Esophagus muscularis mucosa (tissue), 4 donors: ENCODE data around the gene OR2H1. TPM values are rescaled to one million over a fixed set of nuclear protein-coding genes. Genes with fewer than 3 reads are reported as not detected.

Experiments used
- DNase-seq: peaks from one replicate; pipeline ENCODE4 v3.0.0-alpha.2; 2017; ENCODE audit errors: extremely low spot score
- H3K27ac ChIP-seq, 4 donors: fragments of 200-600 bp; sonication (generic); replicated peaks in 1 of 4; 1 replicate in 3 of 4; 2 replicates in 1 of 4; pipeline ENCODE4 v1.5.1; 2016 to 2019; ENCODE audit warnings: mild to moderate bottlenecking in 1 of 4
- H3K27me3 ChIP-seq, 4 donors: fragments of 200-600 bp; sonication (generic); one replicate each; pipeline versions ENCODE4 v1.5.1 to v1.6.0; 2016 to 2019
- H3K36me3 ChIP-seq, 4 donors: fragments of 200-600 bp; sonication (generic); one replicate each; pipeline ENCODE4 v1.5.1; 2016 to 2019
- H3K4me1 ChIP-seq, 4 donors: fragments of 200-600 bp; sonication (generic); one replicate each; pipeline ENCODE4 v1.5.1; 2016 to 2019
- H3K4me3 ChIP-seq, 4 donors: fragments of 200-600 bp; sonication (generic); 1 replicate in 2 of 4; 2 replicates in 2 of 4; pipeline ENCODE4 v1.5.1; 2016 to 2019; ENCODE audit warnings: mild to moderate bottlenecking in 4 of 4, moderate library complexity in 1 of 4
- H3K9me3 ChIP-seq, 4 donors: fragments of 200-600 bp; sonication (generic); 1 replicate in 3 of 4; 2 replicates in 1 of 4; pipeline ENCODE4 v1.5.1; 2016 to 2019
- EP300 ChIP-seq: sonication (generic); formaldehyde crosslinking; IDR thresholded peaks from one replicate; pipeline ENCODE4 v1.6.1; 2017; ENCODE audit warnings: antibody characterized with exemption
- POLR2A ChIP-seq: fragments of 450-650 bp; IDR thresholded peaks from one replicate; pipeline ENCODE4 v1.6.1; 2017; ENCODE audit warnings: antibody characterized with exemption, moderate library complexity, mild to moderate bottlenecking, low read depth
- POLR2AphosphoS5 ChIP-seq, 2 donors: sonication (generic); formaldehyde crosslinking; IDR thresholded peaks; one replicate each; pipeline ENCODE4 v1.6.1; 2017; ENCODE audit warnings: antibody characterized with exemption in 2 of 2
- WGBS: methylation state at CpG from one replicate; pipeline ENCODE4 v1.1.5; 2018; 5-methylcytosine and 5-hydroxymethylcytosine counted together
- intact Hi-C: fragments of 100-400 bp; cut with DNase I; formaldehyde crosslinking; loops from one replicate; pipeline ENCODE4 v1.15.1; 2023
- total RNA-seq, 4 donors: library from RNA; depleted of rRNA; stranded (reverse); fragments of >200 nt; gene quantifications; one replicate each; pipeline versions ENCODE4 v1.1.0 to v1.2.1, GENCODE V29; 2016
- TF ChIP-seq, protein P1 (sequence below), 3 experiments: fragments of 200-600 bp in 2 of 3; fragments of 450-650 bp in 1 of 3; sonication (generic) in 2 of 3; IDR thresholded peaks; one replicate each; pipeline ENCODE4 v1.5.1; 2017 to 2019; ENCODE audit warnings: antibody characterized with exemption in 3 of 3, mild to moderate bottlenecking in 2 of 3, moderate library complexity in 1 of 3

OR2H1 gene
- total RNA-seq, 4 donors from 2014 or later = not detected

- Histone ChIP-seq H3K27ac (no peak overlapping the region), H3K27me3 (no peaks in the 10 kb centered on the region), H3K4me3 (no peak overlapping the region), H3K4me1 (no peaks in the 10 kb centered on the region), H3K9me3 (peaks cover 0 to 2% (median under 1%) of the 10 kb centered on the region in 4 donors), H3K36me3 (no peaks in the 10 kb centered on the region)
- WGBS = 90% methylated on average over 5 of the region's 5 CpGs
- TF ChIP-seq, protein P1, sequence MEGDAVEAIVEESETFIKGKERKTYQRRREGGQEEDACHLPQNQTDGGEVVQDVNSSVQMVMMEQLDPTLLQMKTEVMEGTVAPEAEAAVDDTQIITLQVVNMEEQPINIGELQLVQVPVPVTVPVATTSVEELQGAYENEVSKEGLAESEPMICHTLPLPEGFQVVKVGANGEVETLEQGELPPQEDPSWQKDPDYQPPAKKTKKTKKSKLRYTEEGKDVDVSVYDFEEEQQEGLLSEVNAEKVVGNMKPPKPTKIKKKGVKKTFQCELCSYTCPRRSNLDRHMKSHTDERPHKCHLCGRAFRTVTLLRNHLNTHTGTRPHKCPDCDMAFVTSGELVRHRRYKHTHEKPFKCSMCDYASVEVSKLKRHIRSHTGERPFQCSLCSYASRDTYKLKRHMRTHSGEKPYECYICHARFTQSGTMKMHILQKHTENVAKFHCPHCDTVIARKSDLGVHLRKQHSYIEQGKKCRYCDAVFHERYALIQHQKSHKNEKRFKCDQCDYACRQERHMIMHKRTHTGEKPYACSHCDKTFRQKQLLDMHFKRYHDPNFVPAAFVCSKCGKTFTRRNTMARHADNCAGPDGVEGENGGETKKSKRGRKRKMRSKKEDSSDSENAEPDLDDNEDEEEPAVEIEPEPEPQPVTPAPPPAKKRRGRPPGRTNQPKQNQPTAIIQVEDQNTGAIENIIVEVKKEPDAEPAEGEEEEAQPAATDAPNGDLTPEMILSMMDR (IDR thresholded peaks at IDR 0.05) = no peak
- TF ChIP-seq POLR2A (no peak), EP300 (no peak), POLR2AphosphoS5 (IDR thresholded peaks at IDR 0.05) (no peak)
- peak; percentile 55 for DNase-seq
- intact Hi-C loops = no loop called here
These were observed 30.2 kb downstream of the OR2H1 start for GRCh38 chr6:29487131-29487530.

- Histone ChIP-seq H3K27me3 (no peaks in the 10 kb centered on the region), H3K27ac (no peak within 1 kb of the TSS), H3K4me3 (no peak within 1 kb of the TSS), H3K9me3 (no peaks in the 10 kb centered on the region), H3K36me3 (no peaks in the 10 kb centered on the region), H3K4me1 (no peaks in the 10 kb centered on the region)
- WGBS = 86% methylated on average over 2 of the region's 2 CpGs
- no peak for TF ChIP-seq POLR2A
- TF ChIP-seq POLR2AphosphoS5 (IDR thresholded peaks at IDR 0.05) = no peak
- TF ChIP-seq, protein P1 (IDR thresholded peaks at IDR 0.05) = no peak
- no peak for TF ChIP-seq EP300
- DNase-seq = peak; percentile 60
- intact Hi-C loops = no loop called here
These were observed 30.7 kb downstream of the OR2H1 start, which contains the start of gene MAS1L for GRCh38 chr6:29487660-29488059. TSS of gene MAS1L (minus strand) at chr6:29487956. CDS start at chr6:29487902, 54 bp downstream.

DNA sequence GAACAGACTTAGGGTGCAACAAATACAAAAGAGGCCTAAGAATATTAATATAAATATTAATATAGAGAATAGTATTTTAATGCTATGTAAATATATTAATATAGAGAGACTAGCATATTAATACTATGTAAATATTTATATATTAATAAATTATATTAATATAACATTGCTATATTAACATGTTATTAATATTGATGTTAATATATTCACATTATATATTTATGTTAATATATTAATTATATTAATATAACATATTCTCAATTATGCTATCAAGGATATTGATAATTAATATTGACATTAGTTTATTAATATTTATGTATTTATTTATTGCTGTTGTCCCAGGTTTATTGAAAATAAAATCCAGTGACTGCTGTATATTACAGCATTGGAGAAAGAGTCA is 31.9 kb downstream of the OR2H1 start:
- intact Hi-C loops = no loop called here
- DNase-seq = no peak
- no peak overlapping the region for H3K4me3 ChIP-seq
- H3K27ac ChIP-seq = no peak overlapping the region
- no peaks in the 10 kb centered on the region for H3K27me3 ChIP-seq
- no peaks in the 10 kb centered on the region for H3K4me1 ChIP-seq
- H3K36me3 ChIP-seq = no peaks in the 10 kb centered on the region
- no peaks in the 10 kb centered on the region for H3K9me3 ChIP-seq
- TF ChIP-seq POLR2AphosphoS5 (IDR thresholded peaks at IDR 0.05) (no peak), POLR2A (no peak), EP300 (no peak)
- TF ChIP-seq, protein P1 (IDR thresholded peaks at IDR 0.05) = no peak

- Histone ChIP-seq H3K4me1 (no peaks in the 10 kb centered on the region), H3K9me3 (no peaks in the 10 kb centered on the region), H3K27me3 (no peaks in the 10 kb centered on the region), H3K4me3 (no peak overlapping the region), H3K27ac (no peak overlapping the region), H3K36me3 (no peaks in the 10 kb centered on the region)
- intact Hi-C loops = no loop called here
- TF ChIP-seq POLR2A (no peak), EP300 (no peak), POLR2AphosphoS5 (IDR thresholded peaks at IDR 0.05) (no peak)
- TF ChIP-seq, protein P1 (IDR thresholded peaks at IDR 0.05) = no peak
- WGBS = 94% methylated on average over 8 of the region's 8 CpGs
- DNase-seq = peak; percentile 86
These were observed 32.3 kb downstream of the OR2H1 start for GRCh38 chr6:29489286-29489685.

- H3K27me3 ChIP-seq = no peaks in the 10 kb centered on the region
- H3K4me3 ChIP-seq = no peak overlapping the region
- TF ChIP-seq POLR2AphosphoS5 (IDR thresholded peaks at IDR 0.05) (no peak), EP300 (no peak)
- TF ChIP-seq, protein P1 (IDR thresholded peaks at IDR 0.05) = no peak
- DNase-seq = no peak
- 78% methylated on average over 3 of the region's 3 CpGs for WGBS
- H3K9me3 ChIP-seq = no peaks in the 10 kb centered on the region
- no peaks in the 10 kb centered on the region for H3K4me1 ChIP-seq
- H3K27ac ChIP-seq = no peak overlapping the region
- no peaks in the 10 kb centered on the region for H3K36me3 ChIP-seq
- intact Hi-C loops = no loop called here
These were observed 33.1 kb downstream of the OR2H1 start for GRCh38 chr6:29490055-29490454.
